DOHH2 (cell line): Measurements from ENCODE around the gene SRR.

ENCODE experiments used
- H3F3A ChIP-seq: fragments of 200-600 bp; sonication (generic), shearing (Covaris generic); 2 replicates; pipeline ENCODE4 v1.6.0; 2016; ENCODE audit warnings: antibody characterized with exemption, mild to moderate bottlenecking; ENCODE audit not compliant: control insufficient read depth, insufficient read depth
- H3K27ac ChIP-seq: fragments of 200-600 bp; sonication (generic); 2 replicates; pipeline ENCODE4 v1.5.1; 2014; ENCODE audit warnings: low read depth, mild to moderate bottlenecking, low read length, moderate library complexity
- H3K27me3 ChIP-seq: fragments of 200-600 bp; sonication (generic); 2 replicates; pipeline ENCODE4 v1.6.1; 2014; ENCODE audit warnings: mild to moderate bottlenecking, low read length, mixed read lengths; ENCODE audit not compliant: control insufficient read depth
- H3K36me3 ChIP-seq: fragments of 200-600 bp; sonication (generic); 2 replicates; pipeline ENCODE4 v1.6.1; 2014; ENCODE audit warnings: mild to moderate bottlenecking, low read length, moderate library complexity, mixed read lengths; ENCODE audit not compliant: control insufficient read depth
- H3K4me1 ChIP-seq: fragments of 200-600 bp; sonication (generic); 2 replicates; pipeline ENCODE4 v1.6.1; 2014; ENCODE audit warnings: mild to moderate bottlenecking, low read length, mixed read lengths; ENCODE audit not compliant: control insufficient read depth
- H3K4me2 ChIP-seq: fragments of 200-600 bp; sonication (generic); 2 replicates; pipeline ENCODE4 v1.6.0; 2014; ENCODE audit warnings: mild to moderate bottlenecking, low read length, moderate library complexity
- H3K4me3 ChIP-seq: fragments of 200-600 bp; sonication (generic); 2 replicates; pipeline ENCODE4 v1.5.1; 2014; ENCODE audit warnings: mild to moderate bottlenecking, low read length, mixed read lengths
- H3K79me2 ChIP-seq: fragments of 200-600 bp; sonication (generic); 2 replicates; pipeline ENCODE4 v1.6.1; 2014; ENCODE audit warnings: mild to moderate bottlenecking, low read length, mixed read lengths; ENCODE audit not compliant: control insufficient read depth
- H3K9me2 ChIP-seq: fragments of 200-600 bp; sonication (generic); replicated peaks from 2 replicates; pipeline ENCODE4 v1.6.1; 2014; ENCODE audit warnings: mild to moderate bottlenecking, low read length, mixed read lengths; ENCODE audit not compliant: control insufficient read depth
- H3K9me3 ChIP-seq: fragments of 200-600 bp; sonication (generic); 2 replicates; pipeline ENCODE4 v1.6.1; 2014; ENCODE audit warnings: antibody characterized with exemption, low read length, mixed read lengths; ENCODE audit not compliant: control insufficient read depth, insufficient read depth
- H4K20me1 ChIP-seq: fragments of 200-600 bp; sonication (generic); 2 replicates; pipeline ENCODE4 v1.6.0; 2014; ENCODE audit warnings: low read depth, mild to moderate bottlenecking, antibody characterized with exemption, low read length, moderate library complexity; ENCODE audit not compliant: control insufficient read depth, insufficient read depth
- EZH2phosphoT487 ChIP-seq: fragments of 200-600 bp; sonication (generic); IDR thresholded peaks from 2 replicates; pipeline ENCODE4 v1.6.1; 2017; ENCODE audit warnings: borderline replicate concordance, mild to moderate bottlenecking, antibody characterized with exemption, low read length, moderate library complexity, mixed read lengths
- TF ChIP-seq, protein P1 (sequence below): fragments of 200-600 bp; sonication (generic); IDR thresholded peaks from one replicate; pipeline ENCODE4 v1.5.1; 2014; ENCODE audit warnings: antibody characterized with exemption, mild to moderate bottlenecking, low read depth, low read length; ENCODE audit not compliant: poor library complexity, severe bottlenecking

The SRR gene

DNA sequence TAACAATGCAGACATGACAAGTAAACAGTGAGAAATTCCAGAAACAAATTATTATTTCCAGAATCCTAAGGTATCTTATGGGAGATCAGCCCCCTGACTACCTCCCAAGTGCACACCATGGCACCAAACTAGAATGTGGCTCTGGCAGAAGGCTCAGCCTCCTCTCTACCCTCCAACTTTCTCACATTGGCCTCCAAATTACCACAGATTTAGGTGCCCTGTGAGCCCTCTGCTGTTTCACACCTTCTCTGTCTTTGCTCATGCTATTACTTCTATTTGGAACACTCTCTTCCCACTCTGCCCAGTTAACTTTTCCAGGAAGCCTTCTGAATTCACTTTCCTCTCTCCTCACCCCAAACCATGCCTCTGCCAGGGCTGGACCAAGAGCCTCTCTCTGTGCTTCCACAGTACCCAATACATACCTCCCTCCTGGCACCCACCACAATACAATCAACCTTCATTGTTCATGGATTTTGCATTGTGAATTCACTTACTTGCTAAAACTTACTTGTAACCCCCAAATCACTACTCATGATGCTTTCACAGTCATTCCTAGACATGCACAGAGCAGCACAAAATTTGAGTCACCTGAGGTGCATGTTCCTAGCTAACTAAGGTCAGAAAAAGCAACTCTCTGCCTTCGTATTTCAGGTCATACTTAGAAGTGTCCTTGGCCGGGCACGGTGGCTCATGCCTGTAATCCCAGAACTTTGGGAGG lies 31.6 kb upstream of the SRR start:
- H3K9me3 ChIP-seq: no peaks in the 10 kb centered on the region
- no peaks in the 10 kb centered on the region for H3K4me1 ChIP-seq
- TF ChIP-seq, protein P1, sequence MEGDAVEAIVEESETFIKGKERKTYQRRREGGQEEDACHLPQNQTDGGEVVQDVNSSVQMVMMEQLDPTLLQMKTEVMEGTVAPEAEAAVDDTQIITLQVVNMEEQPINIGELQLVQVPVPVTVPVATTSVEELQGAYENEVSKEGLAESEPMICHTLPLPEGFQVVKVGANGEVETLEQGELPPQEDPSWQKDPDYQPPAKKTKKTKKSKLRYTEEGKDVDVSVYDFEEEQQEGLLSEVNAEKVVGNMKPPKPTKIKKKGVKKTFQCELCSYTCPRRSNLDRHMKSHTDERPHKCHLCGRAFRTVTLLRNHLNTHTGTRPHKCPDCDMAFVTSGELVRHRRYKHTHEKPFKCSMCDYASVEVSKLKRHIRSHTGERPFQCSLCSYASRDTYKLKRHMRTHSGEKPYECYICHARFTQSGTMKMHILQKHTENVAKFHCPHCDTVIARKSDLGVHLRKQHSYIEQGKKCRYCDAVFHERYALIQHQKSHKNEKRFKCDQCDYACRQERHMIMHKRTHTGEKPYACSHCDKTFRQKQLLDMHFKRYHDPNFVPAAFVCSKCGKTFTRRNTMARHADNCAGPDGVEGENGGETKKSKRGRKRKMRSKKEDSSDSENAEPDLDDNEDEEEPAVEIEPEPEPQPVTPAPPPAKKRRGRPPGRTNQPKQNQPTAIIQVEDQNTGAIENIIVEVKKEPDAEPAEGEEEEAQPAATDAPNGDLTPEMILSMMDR: no peak
- no peak for TF ChIP-seq EZH2phosphoT487
- no peak overlapping the region for H3K27ac ChIP-seq
- H3K79me2 ChIP-seq: no peaks in the 10 kb centered on the region
- H3K9me2 ChIP-seq: no peaks in the 10 kb centered on the region
- H3K36me3 ChIP-seq: peaks cover 6% of the 10 kb centered on the region
- no peaks in the 10 kb centered on the region for H3K27me3 ChIP-seq
- H3K4me3 ChIP-seq: no peak overlapping the region
- H3K4me2 ChIP-seq: no peak overlapping the region
- no peaks in the 10 kb centered on the region for H3F3A ChIP-seq
- no peaks in the 10 kb centered on the region for H4K20me1 ChIP-seq

DNA sequence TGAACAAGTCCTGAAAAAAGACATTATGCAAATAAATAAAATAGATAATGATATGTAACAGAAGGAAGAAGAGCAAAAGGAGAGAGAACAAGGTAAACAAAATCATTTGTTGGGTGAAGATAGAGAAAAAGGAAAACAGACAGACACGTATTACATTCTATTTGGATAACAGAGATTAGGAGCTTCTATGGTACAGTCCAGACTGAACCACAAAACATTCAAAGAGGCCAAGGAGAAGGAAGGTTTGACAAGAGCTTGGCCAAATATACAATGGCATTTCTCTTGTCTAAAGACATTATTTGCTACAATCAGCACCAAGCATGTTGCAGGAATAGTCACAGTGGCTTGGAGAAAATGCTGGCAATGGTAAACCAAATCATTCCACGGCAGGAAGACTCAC lies 29.3 kb upstream of the SRR start:
- Histone ChIP-seq H3K9me2 (no peaks in the 10 kb centered on the region), H3K36me3 (peaks cover 14% of the 10 kb centered on the region), H3K4me3 (no peak overlapping the region), H3K27ac (no peak overlapping the region), H3K9me3 (no peaks in the 10 kb centered on the region), H4K20me1 (no peaks in the 10 kb centered on the region), H3K4me1 (no peaks in the 10 kb centered on the region), H3F3A (no peaks in the 10 kb centered on the region), H3K79me2 (no peaks in the 10 kb centered on the region), H3K4me2 (no peak overlapping the region), H3K27me3 (no peaks in the 10 kb centered on the region)
- TF ChIP-seq, protein P1: no peak
- TF ChIP-seq EZH2phosphoT487: no peak

DNA sequence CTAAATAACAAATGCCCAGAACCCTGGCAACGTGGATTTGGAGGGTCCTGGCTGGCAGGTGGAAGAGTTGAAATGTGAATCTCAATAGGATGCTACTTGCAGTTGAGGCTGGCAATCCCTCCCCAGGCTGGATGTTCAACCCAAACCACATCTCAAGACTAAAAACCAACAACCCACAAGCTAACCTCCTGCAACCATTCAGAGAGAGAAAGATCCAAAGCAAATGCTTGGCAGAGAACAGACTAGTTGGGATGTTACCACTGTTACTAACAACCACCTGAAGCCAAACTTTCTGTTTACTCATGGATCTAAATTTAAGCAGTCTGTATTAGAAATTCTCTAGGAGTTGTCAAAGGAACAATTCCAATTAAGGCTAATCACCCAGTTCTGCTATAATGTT lies 28.0 kb upstream of the SRR start:
- no peaks in the 10 kb centered on the region for H3K79me2 ChIP-seq
- no peak overlapping the region for H3K4me3 ChIP-seq
- H3K27ac ChIP-seq: no peak overlapping the region
- H3K27me3 ChIP-seq: no peaks in the 10 kb centered on the region
- no peak for TF ChIP-seq EZH2phosphoT487
- TF ChIP-seq, protein P1: no peak
- H3K9me2 ChIP-seq: no peaks in the 10 kb centered on the region
- no peaks in the 10 kb centered on the region for H4K20me1 ChIP-seq
- no peaks in the 10 kb centered on the region for H3K9me3 ChIP-seq
- H3K4me1 ChIP-seq: no peaks in the 10 kb centered on the region
- no peak overlapping the region for H3K4me2 ChIP-seq
- H3F3A ChIP-seq: no peaks in the 10 kb centered on the region
- H3K36me3 ChIP-seq: peaks cover 19% of the 10 kb centered on the region
